GM12878 (cell line): ENCODE measurements around the gene TNIP2. TPM values are rescaled to one million over a fixed set of nuclear protein-coding genes. Genes with fewer than 3 reads are reported as not detected.

ENCODE experiments used
- ATAC-seq: fragments of 200-7000 bp; cut with Tn5 transposase; 3 replicates; pipeline ENCODE4 v1.9.1; 2020; ENCODE audit warnings: mild to moderate bottlenecking, moderate library complexity
- BruUV-seq: library from RNA; stranded (reverse); fragments of 400-500 nt; replicated peaks from 2 replicates; lab custom pipeline; 2021; lab: Mats Ljungman, UMichigan
- CTCF ChIA-PET: fragments of 300-600 bp; sonication (Branson Sonifier 250); formaldehyde crosslinking; extraction: SDS; loops from one replicate; lab custom pipeline; 2021; ENCODE audit warnings: inconsistent platforms; lab: Yijun Ruan, JAX
- POLR2A ChIA-PET: fragments of 350-600 bp; formaldehyde crosslinking; extraction: SDS; loops from one replicate; lab custom pipeline; 2021; ENCODE audit warnings: inconsistent platforms; lab: Charles Lee
- RAD21 ChIA-PET: fragments of 300-600 bp; sonication (Branson Sonifier 250); formaldehyde crosslinking; loops from one replicate; lab custom pipeline; 2023; ENCODE audit warnings: antibody characterized with exemption; ENCODE audit not compliant: unreplicated experiment; lab: Charles Lee
- SMC1A ChIA-PET: fragments of 300-600 bp; sonication (Branson Sonifier 250); formaldehyde crosslinking; loops from one replicate; lab custom pipeline; 2023; ENCODE audit not compliant: unreplicated experiment, uncharacterized antibody; lab: Charles Lee
- DNase-seq: peaks from one replicate; pipeline ENCODE4 v3.0.0-alpha.2; 2011; ENCODE audit warnings: low read depth, low spot score
- FAIRE-seq: peaks from 3 replicates; lab custom pipeline; 2011; peaks lifted over from hg19 to GRCh38; lab: Jason Lieb, UNC
- H2AFZ ChIP-seq: 2 replicates; pipeline ENCODE4 v1.6.0; 2011; ENCODE audit warnings: low read depth, low read length, control low read depth; ENCODE audit not compliant: control insufficient read depth
- H3K27ac ChIP-seq: 2 replicates; pipeline ENCODE4 v1.5.1; 2011; ENCODE audit warnings: control low read depth; ENCODE audit not compliant: control insufficient read depth, insufficient read depth
- H3K27me3 ChIP-seq, 2 experiments: replicated peaks in 1 of 2; 2 replicates each; pipeline versions ENCODE4 v1.6.0 to v1.6.1; 2011; ENCODE audit warnings: low read length in 1 of 2; ENCODE audit not compliant: control insufficient read depth in 2 of 2, insufficient read depth in 2 of 2
- H3K36me3 ChIP-seq, 2 experiments: 2 replicates each; pipeline ENCODE4 v1.5.1; 2011; ENCODE audit warnings: low read length in 1 of 2; ENCODE audit not compliant: control insufficient read depth in 2 of 2, insufficient read depth in 2 of 2
- H3K4me1 ChIP-seq: 2 replicates; pipeline ENCODE4 v1.6.1; 2011; ENCODE audit warnings: mild to moderate bottlenecking, low read length, moderate library complexity, mixed read lengths; ENCODE audit not compliant: control insufficient read depth, insufficient read depth
- H3K4me2 ChIP-seq: 2 replicates; pipeline ENCODE4 v1.6.0; 2011; ENCODE audit warnings: control low read depth; ENCODE audit not compliant: control insufficient read depth, insufficient read depth
- H3K4me3 ChIP-seq: fragments of 200-600 bp; sonication (generic); 2 replicates; pipeline ENCODE4 v1.5.1; 2016
- H3K79me2 ChIP-seq: 2 replicates; pipeline ENCODE4 v1.6.0; 2011; ENCODE audit warnings: low read length; ENCODE audit not compliant: control insufficient read depth, insufficient read depth
- H3K9ac ChIP-seq: 2 replicates; pipeline ENCODE4 v1.8.0; 2011; ENCODE audit warnings: low read length, control low read depth, mixed read lengths; ENCODE audit not compliant: control insufficient read depth, insufficient read depth
- H3K9me3 ChIP-seq: replicated peaks from 3 replicates; pipeline ENCODE4 v1.5.1; 2011; ENCODE audit warnings: mild to moderate bottlenecking, low read length; ENCODE audit not compliant: control insufficient read depth, insufficient read depth
- H4K20me1 ChIP-seq: 2 replicates; pipeline ENCODE4 v1.6.0; 2011; ENCODE audit not compliant: control insufficient read depth, insufficient read depth
- CBFB ChIP-seq: IDR thresholded peaks from 2 replicates; pipeline ENCODE4 v1.6.1; 2016; ENCODE audit warnings: antibody characterized with exemption, low read depth
- GABPA ChIP-seq: IDR thresholded peaks from 2 replicates; pipeline ENCODE4 v1.6.1; 2014; ENCODE audit warnings: antibody characterized with exemption, low read depth, mild to moderate bottlenecking, inconsistent platforms
- HSF1 ChIP-seq: fragments of 150-350 bp; IDR thresholded peaks from 2 replicates; pipeline ENCODE4 v1.6.1; 2014; ENCODE audit warnings: mild to moderate bottlenecking, low read depth, low read length
- IRF5 ChIP-seq: fragments of 450-650 bp; IDR thresholded peaks from 2 replicates; pipeline ENCODE4 v1.6.1; 2017; ENCODE audit warnings: borderline replicate concordance
- MLLT1 ChIP-seq: fragments of 450-650 bp; IDR thresholded peaks from 2 replicates; pipeline ENCODE4 v1.6.1; 2016; ENCODE audit warnings: mild to moderate bottlenecking
- NR2C1 ChIP-seq: fragments of 450-650 bp; IDR thresholded peaks from 2 replicates; pipeline ENCODE4 v1.6.1; 2017; ENCODE audit warnings: antibody characterized with exemption, mild to moderate bottlenecking, moderate library complexity
- POLR2A ChIP-seq: IDR thresholded peaks from 2 replicates; pipeline ENCODE4 v1.6.1; 2011; ENCODE audit warnings: low read depth, mild to moderate bottlenecking, low read length
- RFX5 ChIP-seq: IDR thresholded peaks from 2 replicates; pipeline ENCODE4 v1.6.1; 2011; ENCODE audit warnings: low read depth, low read length, improper control_type of control experiment
- SRF ChIP-seq, 2 experiments: IDR thresholded peaks; 2 replicates each; pipeline ENCODE4 v1.6.1; 2011; ENCODE audit warnings: low read depth in 2 of 2, low read length in 2 of 2, mild to moderate bottlenecking in 1 of 2, moderate library complexity in 1 of 2
- ZBTB4 ChIP-seq: fragments of 450-650 bp; formaldehyde crosslinking; IDR thresholded peaks from 2 replicates; pipeline ENCODE4 v1.4.0; 2022; ENCODE audit warnings: mild to moderate bottlenecking, moderate library complexity
- ZNF384 ChIP-seq: IDR thresholded peaks from 2 replicates; pipeline ENCODE4 v1.6.1; 2012; ENCODE audit warnings: low read depth, mild to moderate bottlenecking, low read length, improper control_type of control experiment, borderline replicate concordance
- ZSCAN29 ChIP-seq: fragments of 450-650 bp; IDR thresholded peaks from 2 replicates; pipeline ENCODE4 v1.6.1; 2017; ENCODE audit warnings: mild to moderate bottlenecking, moderate library complexity
- WGBS: methylation state at CpG from one replicate; pipeline ENCODE4 v1.1.6; 2016; ENCODE audit warnings: low lambda C conversion rate; ENCODE audit not compliant: insufficient replicate concordance, insufficient coverage; ENCODE audit errors: missing lambda C conversion rate; 5-methylcytosine and 5-hydroxymethylcytosine counted together
- in situ Hi-C: fragments of 300-500 bp; cut with MboI; formaldehyde crosslinking; loops from 9 replicates; pipeline ENCODE4 v1.14.3; 2018; ENCODE audit warnings: mixed read lengths
- intact Hi-C: fragments of 100-400 bp; cut with micrococcal nuclease; formaldehyde crosslinking; loops from one replicate; pipeline ENCODE4 v1.14.2; 2022; ENCODE audit not compliant: unreplicated experiment
- polyA plus RNA-seq, 11 experiments: library from polyadenylated mRNA; depleted of rRNA in 4 of 11; unstranded in 6 of 11; stranded (reverse) in 5 of 11; fragments of >200 nt; fragmentation: Nextera tagmentation in 4 of 11; fragmentation: Illumina TruSeq in 1 of 11; extraction: Ambion mirVana in 4 of 11; extraction: Trizol in 1 of 11; gene quantifications; 1 replicate in 1 of 11; 2 replicates in 10 of 11; pipeline versions ENCODE4 v1.2.1 to v1.2.3, GENCODE V29; 2011 to 2016; ENCODE audit warnings: inconsistent platforms in 2 of 11, missing spikeins in 2 of 11, low read depth in 1 of 11
- total RNA-seq, 4 experiments: library from RNA; depleted of rRNA in 3 of 4; stranded (reverse); fragments of >200 nt in 3 of 4; fragmentation: Illumina TruSeq in 1 of 4; extraction: Trizol in 1 of 4; gene quantifications; 2 replicates each; pipeline versions ENCODE4 v1.2.1 to v1.2.3, GENCODE V29; 2013 to 2021

The TNIP2 gene
- total and polyA plus RNA-seq, 10 of the 15 experiments (the other 5 are each of a cell fraction or from before 2014, with no cell fraction given) = 1.4 to 64.9 (median 45.5) TPM

- no peak for TF ChIP-seq ZBTB4 (CRISPR knock-in tag)
- TF ChIP-seq RFX5 = no peak
- TF ChIP-seq SRF (IDR thresholded peaks at IDR 0.05; ENCODE audit: low read depth in 2 of 2, low read length in 2 of 2) = no peak
Measured at GRCh38 chr4:2695346-2696060, 60.6 kb downstream of the TNIP2 start (continued).

- DNase-seq (no peak), ATAC-seq (no peak), FAIRE-seq (no peak)
- Histone ChIP-seq H3K4me1 (peaks cover 49% of the 10 kb centered on the region), H3K4me2 (no peak overlapping the region), H4K20me1 (no peaks in the 10 kb centered on the region), H2AFZ (no peak overlapping the region), H3K36me3 (peaks cover 23 to 33% of the 10 kb centered on the region in 2 experiments), H3K4me3 (no peak overlapping the region), H3K27me3 (no peaks in the 10 kb centered on the region), H3K9me3 (no peaks in the 10 kb centered on the region), H3K9ac (no peak overlapping the region), H3K79me2 (peaks cover 2% of the 10 kb centered on the region; the same call in 1 of the 2 replicates), H3K27ac (no peak overlapping the region)
- ChIA-PET POLR2A (interaction anchor here (0.5 to 2.0 kb wide), 3 partner anchors 12 to 242 kb away, joined by 3 to 15 read pairs (median 5); no protein-coding TSS in a partner anchor), RAD21 (interaction anchor here (0.8 to 2.5 kb wide), 3 partner anchors 8 to 167 kb away, joined by 3 to 24 read pairs (median 6); no protein-coding TSS in a partner anchor), SMC1A (interaction anchor here (0.6 to 2.0 kb wide), 3 partner anchors 17 to 93 kb away, joined by 3 to 5 read pairs (median 3); no protein-coding TSS in a partner anchor), CTCF (interaction anchor here (0.5 to 0.9 kb wide), 2 partner anchors 86 to 249 kb away, joined by 3 read pairs; no protein-coding TSS in a partner anchor)
- WGBS = 41% methylated on average over 16 of the region's 16 CpGs
- intact Hi-C loops = loop anchor here (5.0 kb wide), 1 partner anchor 268 kb away; the partner anchor contains the start of genes GRK4 and NOP14
- no TSS peak for BruUV-seq
- in situ Hi-C loops = no loop called here
- TF ChIP-seq CBFB (no peak), HSF1 (no peak), POLR2A (no peak; the same call in 1 of the 2 replicates), NR2C1 (no peak), ZNF384 (no peak), GABPA (no peak), MLLT1 (no peak), ZSCAN29 (no peak), IRF5 (no peak)
Measured at GRCh38 chr4:2694691-2695090, 61.4 kb downstream of the TNIP2 start.
